ENCODE data around the gene HK2. TPM values are rescaled to one million over a fixed set of nuclear protein-coding genes. Genes with fewer than 3 reads are reported as not detected.

Gene HK2
- total RNA-seq, 1 experiment from 2014 or later, result 43.8 TPM

DNA sequence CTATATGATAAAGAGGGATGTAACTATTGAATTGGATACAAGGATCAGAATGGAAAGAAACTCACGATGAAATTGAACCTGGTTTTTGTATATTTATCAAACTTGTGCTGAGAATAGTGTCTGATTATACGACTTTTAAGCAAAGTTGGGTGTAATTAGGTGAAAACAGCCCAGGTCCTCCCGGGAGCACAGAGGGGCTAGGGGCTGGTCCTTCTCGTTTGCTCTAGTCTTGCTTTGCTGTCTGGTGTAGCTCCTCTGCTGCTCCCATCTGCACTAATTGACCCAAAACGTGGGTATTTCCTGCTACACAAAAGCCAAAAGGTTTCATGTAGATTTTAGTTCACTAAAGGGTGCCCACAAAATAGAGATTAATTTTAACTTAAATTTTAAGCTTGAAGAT, 58.7 kb downstream of the HK2 start:
- Histone ChIP-seq H3K27ac (ENCODE audit: low read length) (peak overlapping the region; percentile 99), H3K4me2 (ENCODE audit: low read length) (peak overlapping the region; percentile 46), H2AFZ (ENCODE audit: low read length) (no peak overlapping the region), H3K9me2 (replicated peaks; ENCODE audit: low read length) (no peaks in the 10 kb centered on the region), H3K9me3 (ENCODE audit: low read length) (no peaks in the 10 kb centered on the region), H3K4me3 (ENCODE audit: low read length) (no peak overlapping the region), H4K20me1 (ENCODE audit: low read length) (no peaks in the 10 kb centered on the region), H3K27me3 (ENCODE audit: low read length) (no peaks in the 10 kb centered on the region), H3K36me3 (ENCODE audit: low read depth, low read length) (peaks cover 46% of the 10 kb centered on the region), H3K4me1 (ENCODE audit: insufficient read depth, low read length) (peaks cover 55% of the 10 kb centered on the region), H3K79me2 (ENCODE audit: low read length) (peaks cover 7% of the 10 kb centered on the region; the same call in 1 of the 2 replicates), H3K9ac (ENCODE audit: low read length) (peak overlapping the region; percentile 65), H3F3A (ENCODE audit: low read length, unreplicated experiment) (peaks cover 10% of the 10 kb centered on the region)
- intact Hi-C loops (cut with micrococcal nuclease), result loop anchor here (1.0 kb wide), 1 partner anchor 25 kb away; no protein-coding TSS in a partner anchor
- ATAC-seq, result no peak
- ChIA-PET CTCF (interaction anchor here (0.7 kb wide), 1 partner anchor 16 kb away, joined by 4 read pairs; no protein-coding TSS in a partner anchor), POLR2A (ENCODE audit: unreplicated experiment) (no interaction called here)
- DNase-seq, result no peak
- TF ChIP-seq EZH2phosphoT487 (IDR thresholded peaks at IDR 0.05; ENCODE audit: borderline replicate concordance, low read length) (no peak), EZH2 (IDR thresholded peaks at IDR 0.05; ENCODE audit: low read length, unreplicated experiment) (no peak)
- TF ChIP-seq, protein P1, sequence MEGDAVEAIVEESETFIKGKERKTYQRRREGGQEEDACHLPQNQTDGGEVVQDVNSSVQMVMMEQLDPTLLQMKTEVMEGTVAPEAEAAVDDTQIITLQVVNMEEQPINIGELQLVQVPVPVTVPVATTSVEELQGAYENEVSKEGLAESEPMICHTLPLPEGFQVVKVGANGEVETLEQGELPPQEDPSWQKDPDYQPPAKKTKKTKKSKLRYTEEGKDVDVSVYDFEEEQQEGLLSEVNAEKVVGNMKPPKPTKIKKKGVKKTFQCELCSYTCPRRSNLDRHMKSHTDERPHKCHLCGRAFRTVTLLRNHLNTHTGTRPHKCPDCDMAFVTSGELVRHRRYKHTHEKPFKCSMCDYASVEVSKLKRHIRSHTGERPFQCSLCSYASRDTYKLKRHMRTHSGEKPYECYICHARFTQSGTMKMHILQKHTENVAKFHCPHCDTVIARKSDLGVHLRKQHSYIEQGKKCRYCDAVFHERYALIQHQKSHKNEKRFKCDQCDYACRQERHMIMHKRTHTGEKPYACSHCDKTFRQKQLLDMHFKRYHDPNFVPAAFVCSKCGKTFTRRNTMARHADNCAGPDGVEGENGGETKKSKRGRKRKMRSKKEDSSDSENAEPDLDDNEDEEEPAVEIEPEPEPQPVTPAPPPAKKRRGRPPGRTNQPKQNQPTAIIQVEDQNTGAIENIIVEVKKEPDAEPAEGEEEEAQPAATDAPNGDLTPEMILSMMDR (conservative IDR thresholded peaks at IDR 0.05; ENCODE audit: low read depth, low read length), result no peak
- no TSS peak for BruUV-seq (replicated peaks)

DNA sequence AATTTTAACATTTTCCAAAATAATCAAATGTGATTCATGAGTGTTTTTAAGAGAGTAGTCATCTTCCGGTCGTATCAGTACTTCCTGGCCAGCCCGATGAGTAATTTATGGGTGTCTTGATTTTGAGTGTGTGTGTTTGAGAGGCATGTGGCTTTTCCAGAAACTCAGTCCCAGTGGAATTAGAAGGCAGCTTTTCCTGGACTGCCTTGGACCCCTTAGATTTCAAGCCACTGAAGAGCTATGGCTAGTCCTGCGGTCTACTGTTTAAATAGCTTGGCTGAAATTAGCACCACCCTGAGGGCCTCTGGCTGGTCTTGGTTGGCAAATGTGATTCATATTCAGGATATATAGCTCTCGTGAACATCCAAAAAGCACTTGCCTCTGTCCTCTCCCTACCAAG, 59.4 kb downstream of the HK2 start:
- H3K4me1 ChIP-seq (ENCODE audit: insufficient read depth, low read length), result peaks cover 48% of the 10 kb centered on the region
- H3K9me2 ChIP-seq (replicated peaks; ENCODE audit: low read length), result no peaks in the 10 kb centered on the region
- H4K20me1 ChIP-seq (ENCODE audit: low read length), result no peaks in the 10 kb centered on the region
- peak; percentile 77 for ATAC-seq
- H3K79me2 ChIP-seq (ENCODE audit: low read length), result peaks cover 7% of the 10 kb centered on the region; the same call in 1 of the 2 replicates
- no peaks in the 10 kb centered on the region for H3K9me3 ChIP-seq (ENCODE audit: low read length)
- H3K27ac ChIP-seq (ENCODE audit: low read length), result peak overlapping the region; percentile 99
- CTCF ChIA-PET, result no interaction called here
- peaks cover 8% of the 10 kb centered on the region for H3F3A ChIP-seq (ENCODE audit: low read length, unreplicated experiment)
- intact Hi-C loops (cut with micrococcal nuclease), result loop anchor here (1.0 kb wide), 1 partner anchor 24 kb away; no protein-coding TSS in a partner anchor
- H3K9ac ChIP-seq (ENCODE audit: low read length), result peak overlapping the region; percentile 81
- H3K36me3 ChIP-seq (ENCODE audit: low read depth, low read length), result peaks cover 49% of the 10 kb centered on the region
- BruUV-seq (replicated peaks), result no TSS peak
- TF ChIP-seq EZH2 (IDR thresholded peaks at IDR 0.05; ENCODE audit: low read length, unreplicated experiment) (no peak), EZH2phosphoT487 (IDR thresholded peaks at IDR 0.05; ENCODE audit: borderline replicate concordance, low read length) (no peak)
- H2AFZ ChIP-seq (ENCODE audit: low read length), result no peak overlapping the region
- no peaks in the 10 kb centered on the region for H3K27me3 ChIP-seq (ENCODE audit: low read length)
- peak overlapping the region; percentile 29; the same call in 1 of the 2 replicates for H3K4me3 ChIP-seq (ENCODE audit: low read length)
- POLR2A ChIA-PET (ENCODE audit: unreplicated experiment), result interaction anchor here (0.6 kb wide), 1 partner anchor 48 kb away, joined by 5 read pairs; no protein-coding TSS in a partner anchor
- peak; percentile 92 for DNase-seq
- H3K4me2 ChIP-seq (ENCODE audit: low read length), result peak overlapping the region; percentile 74

DNA sequence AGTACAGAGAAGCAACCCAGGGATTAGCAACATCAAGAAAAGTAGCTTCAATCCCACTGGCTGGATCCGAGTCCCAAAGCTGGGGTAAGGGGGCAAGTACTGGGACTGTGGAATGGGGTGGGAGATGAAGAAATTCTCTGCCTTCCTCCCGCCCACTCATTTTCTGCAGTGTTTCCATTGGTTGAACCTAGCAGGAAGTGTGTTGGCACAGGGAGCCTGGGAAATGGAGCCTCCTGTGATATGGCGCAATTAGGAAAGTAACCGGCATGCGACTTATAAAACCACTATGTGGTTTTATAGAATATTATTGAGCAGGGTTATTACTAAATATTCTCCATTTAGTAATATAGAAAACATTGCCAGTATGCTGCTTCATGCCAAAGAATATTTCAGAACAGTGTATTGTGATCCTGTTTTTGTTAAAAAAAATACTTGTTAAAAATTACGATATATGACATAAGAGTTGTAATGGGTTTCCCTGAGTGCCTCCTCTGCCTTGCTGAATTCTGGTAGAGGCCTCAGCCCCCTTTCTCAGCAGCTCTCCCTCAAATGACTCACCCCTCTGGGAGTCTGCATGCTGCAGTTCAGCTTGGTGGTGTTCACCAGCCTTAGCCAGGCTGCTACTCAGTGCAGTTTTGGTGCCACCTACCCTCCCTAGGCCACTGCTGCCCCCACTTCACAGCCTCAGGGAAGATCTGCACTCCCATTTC, 60.5 kb downstream of the HK2 start:
- Histone ChIP-seq H3K4me2 (ENCODE audit: low read length) (peak overlapping the region; percentile 74), H3K9me3 (ENCODE audit: low read length) (no peaks in the 10 kb centered on the region), H3K4me3 (ENCODE audit: low read length) (no peak overlapping the region), H3K79me2 (ENCODE audit: low read length) (peaks cover 4% of the 10 kb centered on the region; the same call in 1 of the 2 replicates), H3K27me3 (ENCODE audit: low read length) (no peaks in the 10 kb centered on the region), H3K27ac (ENCODE audit: low read length) (peak overlapping the region; percentile 99), H3K9ac (ENCODE audit: low read length) (peak overlapping the region; percentile 81), H4K20me1 (ENCODE audit: low read length) (no peaks in the 10 kb centered on the region), H3F3A (ENCODE audit: low read length, unreplicated experiment) (peaks cover 8% of the 10 kb centered on the region), H3K9me2 (replicated peaks; ENCODE audit: low read length) (no peaks in the 10 kb centered on the region), H3K4me1 (ENCODE audit: insufficient read depth, low read length) (peaks cover 38% of the 10 kb centered on the region), H2AFZ (ENCODE audit: low read length) (no peak overlapping the region), H3K36me3 (ENCODE audit: low read depth, low read length) (peaks cover 40% of the 10 kb centered on the region)
- ATAC-seq (peak; percentile 37), DNase-seq (peak; percentile 63)
- no TSS peak for BruUV-seq (replicated peaks)
- CTCF ChIA-PET, result no interaction called here
- intact Hi-C loops (cut with micrococcal nuclease), result no loop called here
- TF ChIP-seq, protein P1 (conservative IDR thresholded peaks at IDR 0.05; ENCODE audit: low read depth, low read length), result no peak
- TF ChIP-seq EZH2 (IDR thresholded peaks at IDR 0.05; ENCODE audit: low read length, unreplicated experiment) (no peak), EZH2phosphoT487 (IDR thresholded peaks at IDR 0.05; ENCODE audit: borderline replicate concordance, low read length) (no peak)
- POLR2A ChIA-PET (ENCODE audit: unreplicated experiment), result no interaction called here
